ENCODE results near the gene NDUFV3.
"Not testable (repeated sequence)": the region's sequence is repeated elsewhere in the genome, so short reads cannot be mapped to it uniquely, and the experiment has no call there.

The NDUFV3 gene

GRCh38 chr21:42865776-42866160 lies 27.3 kb upstream of the NDUFV3 start:
- no peak for TF ChIP-seq CTCF (IDR thresholded peaks at IDR 0.05; ENCODE audit: low read depth, low read length, poor library complexity, severe bottlenecking)
- Histone ChIP-seq H3K4me2 (ENCODE audit: low read length) (no peak overlapping the region), H3K27me3 (ENCODE audit: control insufficient read depth, low read length) (no peaks in the 10 kb centered on the region), H3K27ac (ENCODE audit: low read depth, low read length) (no peak overlapping the region), H3K36me3 (ENCODE audit: control insufficient read depth, low read length) (peaks cover 90% of the 10 kb centered on the region), H3K4me3 (ENCODE audit: low read length) (no peak overlapping the region), H3K9me3 (ENCODE audit: control insufficient read depth, insufficient read depth, low read length) (no peaks in the 10 kb centered on the region), H3K79me2 (ENCODE audit: control insufficient read depth, low read length) (peaks cover 94% of the 10 kb centered on the region), H4K20me1 (ENCODE audit: control insufficient read depth, insufficient read depth, low read depth, low read length) (peaks cover 3% of the 10 kb centered on the region; the same call in 1 of the 2 replicates), H3K9me2 (replicated peaks; ENCODE audit: control insufficient read depth, low read length) (no peaks in the 10 kb centered on the region), H3K4me1 (ENCODE audit: control insufficient read depth, low read length) (no peaks in the 10 kb centered on the region), H3F3A (ENCODE audit: control insufficient read depth, insufficient read depth) (no peaks in the 10 kb centered on the region)

- Histone ChIP-seq H3F3A (ENCODE audit: control insufficient read depth, insufficient read depth) (no peaks in the 10 kb centered on the region), H3K27ac (ENCODE audit: low read depth, low read length) (no peak overlapping the region), H3K9me2 (replicated peaks; ENCODE audit: control insufficient read depth, low read length) (no peaks in the 10 kb centered on the region), H3K4me1 (ENCODE audit: control insufficient read depth, low read length) (no peaks in the 10 kb centered on the region), H3K27me3 (ENCODE audit: control insufficient read depth, low read length) (no peaks in the 10 kb centered on the region), H3K4me2 (ENCODE audit: low read length) (no peak overlapping the region), H3K4me3 (ENCODE audit: low read length) (no peak overlapping the region), H4K20me1 (ENCODE audit: control insufficient read depth, insufficient read depth, low read depth, low read length) (peaks cover 3% of the 10 kb centered on the region; the same call in 1 of the 2 replicates), H3K36me3 (ENCODE audit: control insufficient read depth, low read length) (peaks cover 92% of the 10 kb centered on the region), H3K79me2 (ENCODE audit: control insufficient read depth, low read length) (peaks cover 97% of the 10 kb centered on the region), H3K9me3 (ENCODE audit: control insufficient read depth, insufficient read depth, low read length) (no peaks in the 10 kb centered on the region)
- TF ChIP-seq CTCF (IDR thresholded peaks at IDR 0.05; ENCODE audit: low read depth, low read length, poor library complexity, severe bottlenecking) (no peak), EZH2phosphoT487 (IDR thresholded peaks at IDR 0.05; ENCODE audit: borderline replicate concordance, low read length) (no peak)
These were observed 24.9 kb upstream of the NDUFV3 start for GRCh38 chr21:42868196-42868595.

- H3K27ac ChIP-seq (ENCODE audit: low read depth, low read length): no peak overlapping the region
- H3K4me1 ChIP-seq (ENCODE audit: control insufficient read depth, low read length): peaks cover 7% of the 10 kb centered on the region
- no peak overlapping the region for H3K4me3 ChIP-seq (ENCODE audit: low read length)
- H3F3A ChIP-seq (ENCODE audit: control insufficient read depth, insufficient read depth): no peaks in the 10 kb centered on the region
- H3K9me2 ChIP-seq (replicated peaks; ENCODE audit: control insufficient read depth, low read length): no peaks in the 10 kb centered on the region
- H3K27me3 ChIP-seq (ENCODE audit: control insufficient read depth, low read length): no peaks in the 10 kb centered on the region
- no peaks in the 10 kb centered on the region for H3K9me3 ChIP-seq (ENCODE audit: control insufficient read depth, insufficient read depth, low read length)
- no peak overlapping the region for H3K4me2 ChIP-seq (ENCODE audit: low read length)
- peaks cover 93% of the 10 kb centered on the region for H3K79me2 ChIP-seq (ENCODE audit: control insufficient read depth, low read length)
- TF ChIP-seq EZH2phosphoT487 (IDR thresholded peaks at IDR 0.05; ENCODE audit: borderline replicate concordance, low read length): no peak
- no peaks in the 10 kb centered on the region; the same call in 1 of the 2 replicates for H4K20me1 ChIP-seq (ENCODE audit: control insufficient read depth, insufficient read depth, low read depth, low read length)
- peaks cover 90% of the 10 kb centered on the region for H3K36me3 ChIP-seq (ENCODE audit: control insufficient read depth, low read length)
These were observed 20.0 kb upstream of the NDUFV3 start for GRCh38 chr21:42873096-42873495.

GRCh38 chr21:42875811-42876210 lies 17.3 kb upstream of the NDUFV3 start:
- not testable (repeated sequence) for H3K27ac ChIP-seq (ENCODE audit: low read depth, low read length); H3K4me2 ChIP-seq (ENCODE audit: low read length); H3K4me3 ChIP-seq (ENCODE audit: low read length); H3K9me3 ChIP-seq (ENCODE audit: control insufficient read depth, insufficient read depth, low read length); H3F3A ChIP-seq (ENCODE audit: control insufficient read depth, insufficient read depth); H4K20me1 ChIP-seq (ENCODE audit: control insufficient read depth, insufficient read depth, low read depth, low read length); H3K9me2 ChIP-seq (replicated peaks; ENCODE audit: control insufficient read depth, low read length); H3K27me3 ChIP-seq (ENCODE audit: control insufficient read depth, low read length)
- peaks cover 76% of the 10 kb centered on the region for H3K36me3 ChIP-seq (ENCODE audit: control insufficient read depth, low read length)
- H3K79me2 ChIP-seq (ENCODE audit: control insufficient read depth, low read length): peaks cover 93% of the 10 kb centered on the region
- peaks cover 18% of the 10 kb centered on the region for H3K4me1 ChIP-seq (ENCODE audit: control insufficient read depth, low read length)
